NCI-H2107 (cell line): ENCODE data around the gene MPHOSPH10.
A peak's percentile ranks its signal among the peaks of the same experiment; 100 is the strongest.
"Not testable (repeated sequence)": the region's sequence is repeated elsewhere in the genome, so short reads cannot be mapped to it uniquely, and the experiment has no call there.

ENCODE experiments used
- DNase-seq: peaks from one replicate; lab custom pipeline; 2025; lab: John Stamatoyannopoulos, UW

The MPHOSPH10 gene

GRCh38 chr2:71122387-71123298, 7.8 kb upstream of the MPHOSPH10 start:
- DNase-seq = no peak

GRCh38 chr2:71125506-71126294, 4.7 kb upstream of the MPHOSPH10 start:
- no peak for DNase-seq

GRCh38 chr2:71126957-71127356, 3.5 kb upstream of the MPHOSPH10 start:
- no peak for DNase-seq

- no peak for DNase-seq
Observed at GRCh38 chr2:71129114-71129901, 1.1 kb upstream of the MPHOSPH10 start.

- no peak for DNase-seq
Observed at GRCh38 chr2:71129902-71130151, 607 bp upstream of the MPHOSPH10 start.

GRCh38 chr2:71130905-71131244, 441 bp downstream of the MPHOSPH10 start:
- no peak for DNase-seq

- not testable (repeated sequence) for DNase-seq
Observed at GRCh38 chr2:71131387-71132166, 1.1 kb downstream of the MPHOSPH10 start.

GRCh38 chr2:71133603-71134002, 3.2 kb downstream of the MPHOSPH10 start:
- DNase-seq = no peak

- DNase-seq = no peak
Observed at GRCh38 chr2:71136174-71136573, 5.7 kb downstream of the MPHOSPH10 start.

- no peak for DNase-seq
Observed at GRCh38 chr2:71143782-71144181, 13.3 kb downstream of the MPHOSPH10 start.

- DNase-seq = no peak
Observed at GRCh38 chr2:71148506-71149063, 18.2 kb downstream of the MPHOSPH10 start.

GRCh38 chr2:71150082-71150816, 19.8 kb downstream of the MPHOSPH10 start:
- DNase-seq = no peak

- DNase-seq = no peak
Observed at GRCh38 chr2:71151620-71152019, 21.2 kb downstream of the MPHOSPH10 start.

- DNase-seq = no peak
Observed at GRCh38 chr2:71153585-71154224, 23.3 kb downstream of the MPHOSPH10 start.

GRCh38 chr2:71154279-71154678, 23.8 kb downstream of the MPHOSPH10 start:
- DNase-seq = no peak

- no peak for DNase-seq
Observed at GRCh38 chr2:71154798-71155197, 24.4 kb downstream of the MPHOSPH10 start.

GRCh38 chr2:71155846-71156245, 25.4 kb downstream of the MPHOSPH10 start:
- DNase-seq = no peak

- DNase-seq = peak; percentile 8
Observed at GRCh38 chr2:71156573-71156972, 26.1 kb downstream of the MPHOSPH10 start.

GRCh38 chr2:71157124-71157793, 26.8 kb downstream of the MPHOSPH10 start:
- no peak for DNase-seq

- no peak for DNase-seq
Observed at GRCh38 chr2:71166812-71167211, 36.4 kb downstream of the MPHOSPH10 start.
